NCI-H2171 treated with DMSO at 0.1 percent for 48 hours (cell line): ENCODE measurements around the gene SLC39A9.

Source experiments
- DNase-seq: peaks from one replicate; lab custom pipeline; 2025; lab: John Stamatoyannopoulos, UW

The SLC39A9 gene

DNA sequence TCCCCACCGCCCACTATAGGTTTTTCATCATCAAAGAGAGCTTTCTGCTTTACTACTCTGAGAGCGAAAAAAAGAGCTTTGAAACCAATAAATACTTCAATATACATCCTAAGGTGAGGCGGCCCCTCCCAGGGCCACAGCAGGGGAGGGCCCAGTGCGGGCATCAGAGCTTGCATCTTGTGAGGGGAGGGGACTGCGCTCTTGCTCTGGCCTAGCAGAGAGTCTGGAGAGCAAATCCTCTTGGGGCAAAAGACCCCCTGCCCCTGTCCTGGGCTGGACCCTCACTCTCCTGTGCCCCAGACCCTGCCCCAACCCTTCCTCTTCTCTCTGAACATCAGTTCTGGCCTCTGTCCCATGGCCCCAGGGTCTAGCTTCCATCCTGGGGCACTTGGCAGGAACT is 101.6 kb downstream of the SLC39A9 start:
- no peak for DNase-seq

- DNase-seq = peak; percentile 98
Observed at GRCh38 chr14:69500736-69501135, 102.2 kb downstream of the SLC39A9 start.

- DNase-seq = peak; percentile 97
Observed at GRCh38 chr14:69501423-69501838, 102.9 kb downstream of the SLC39A9 start.

DNA sequence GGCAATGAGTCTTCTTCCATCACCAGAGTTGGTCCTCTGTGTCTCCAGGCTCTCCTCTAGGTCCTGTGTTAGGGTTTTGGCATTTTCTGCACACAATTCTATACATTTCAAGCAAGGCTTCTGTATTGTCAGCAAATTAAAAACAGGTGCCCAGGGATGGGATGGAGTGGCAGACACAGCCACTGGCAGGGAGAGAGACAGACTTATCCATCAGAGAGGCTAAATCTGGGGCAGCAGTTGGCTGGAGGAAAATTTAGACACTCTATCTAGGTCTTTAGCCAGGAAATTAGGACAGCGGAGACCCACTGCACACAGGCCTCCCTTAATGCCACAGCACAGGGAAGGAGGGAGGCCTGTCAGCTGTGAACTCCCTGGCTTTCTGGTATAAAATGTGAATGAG is 106.3 kb downstream of the SLC39A9 start:
- no peak for DNase-seq

- no peak for DNase-seq
Observed at GRCh38 chr14:69505338-69506240, 107.1 kb downstream of the SLC39A9 start.

DNA sequence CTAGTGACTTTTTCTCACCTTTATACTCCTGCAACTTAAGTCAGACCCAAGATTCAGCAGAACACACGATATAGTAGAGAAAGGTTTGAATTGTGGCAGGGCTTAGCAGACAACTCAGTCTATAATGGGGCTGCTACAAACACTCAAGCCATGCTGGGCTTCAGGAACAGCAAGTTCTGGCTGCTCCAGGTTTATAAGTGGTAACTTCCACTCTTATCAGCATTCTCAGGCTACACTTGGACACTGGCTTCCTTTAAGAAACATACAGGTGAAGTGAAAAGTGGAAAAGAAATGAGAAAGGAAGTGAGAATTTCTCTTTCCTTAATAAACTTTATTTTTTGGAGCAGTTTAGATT is 107.7 kb downstream of the SLC39A9 start:
- no peak for DNase-seq
